B cell (primary cell): Measurements from ENCODE around the gene SHANK1. TPM values are rescaled to one million over a fixed set of nuclear protein-coding genes. Genes with fewer than 3 reads are reported as not detected.
A peak's percentile ranks its signal among the peaks of the same experiment; 100 is the strongest.

Source experiments
- ATAC-seq: fragments of 200-7000 bp; cut with Tn5 transposase; one replicate; pipeline ENCODE4 v1.10.0; 2021; ENCODE audit warnings: low read depth, mild to moderate bottlenecking, moderate number of reproducible peaks, moderate library complexity
- CTCF ChIA-PET: fragments of 350-600 bp; sonication (Branson Sonifier 250); formaldehyde crosslinking; loops from one replicate; lab custom pipeline; 2021; ENCODE audit warnings: antibody characterized with exemption, inconsistent platforms; lab: Charles Lee
- POLR2A ChIA-PET: fragments of 350-600 bp; sonication (Branson Sonifier 250); formaldehyde crosslinking; loops from one replicate; lab custom pipeline; 2021; ENCODE audit warnings: antibody characterized with exemption; lab: Charles Lee
- DNase-seq: peaks from one replicate; pipeline ENCODE4 v3.0.0; 2013
- H2AFZ ChIP-seq: 2 replicates; pipeline ENCODE4 v1.6.1; 2012; ENCODE audit warnings: mild to moderate bottlenecking, low read depth, low read length; ENCODE audit not compliant: insufficient read depth, poor library complexity, severe bottlenecking
- H3K27ac ChIP-seq, 2 donors: 1 replicate in 1 of 2; 2 replicates in 1 of 2; pipeline ENCODE4 v1.5.1; 2012 to 2013; ENCODE audit warnings: low read length in 2 of 2, mild to moderate bottlenecking in 2 of 2, moderate library complexity in 1 of 2
- H3K27me3 ChIP-seq, 4 experiments: fragments of 200-600 bp in 1 of 4; sonication (generic) in 1 of 4; replicated peaks in 1 of 4; 1 replicate in 2 of 4; 2 replicates in 2 of 4; pipeline versions ENCODE4 v1.6.1 to v1.7.0; 2013 to 2016; ENCODE audit warnings: low read length in 3 of 4, mild to moderate bottlenecking in 2 of 4, mixed read lengths in 1 of 4, moderate library complexity in 1 of 4; ENCODE audit not compliant: insufficient read depth in 4 of 4, control insufficient read depth in 3 of 4; ENCODE audit errors: control extremely low read depth in 1 of 4
- H3K36me3 ChIP-seq, 2 experiments: replicated peaks in 1 of 2; 1 replicate in 1 of 2; 2 replicates in 1 of 2; pipeline versions ENCODE4 v1.6.1 to v1.7.1; 2013; ENCODE audit warnings: low read length in 1 of 2; ENCODE audit not compliant: insufficient read depth in 2 of 2, control insufficient read depth in 1 of 2; ENCODE audit errors: control extremely low read depth in 1 of 2, extremely low read depth in 1 of 2
- H3K4me1 ChIP-seq, 2 donors: fragments of 200-600 bp in 1 of 2; sonication (generic) in 1 of 2; 1 replicate in 1 of 2; 2 replicates in 1 of 2; pipeline versions ENCODE4 v1.5.1 to v1.6.1; 2013 to 2017; ENCODE audit warnings: low read length in 2 of 2; ENCODE audit not compliant: control insufficient read depth in 2 of 2, insufficient read depth in 2 of 2
- H3K4me2 ChIP-seq: replicated peaks from 2 replicates; pipeline ENCODE3; 2012; ENCODE audit warnings: mild to moderate bottlenecking, low read depth, low read length; ENCODE audit not compliant: poor library complexity, severe bottlenecking
- H3K4me3 ChIP-seq, 5 experiments: fragments of 200-600 bp in 1 of 5; sonication (generic) in 1 of 5; 1 replicate in 3 of 5; 2 replicates in 2 of 5; pipeline versions ENCODE4 v1.5.1 to v1.7.0; 2011 to 2016; ENCODE audit warnings: low read length in 4 of 5, mild to moderate bottlenecking in 4 of 5, low read depth in 2 of 5, control low read depth in 1 of 5, moderate library complexity in 1 of 5; ENCODE audit not compliant: insufficient read depth in 1 of 5; ENCODE audit errors: control extremely low read depth in 1 of 5, extremely low read depth in 1 of 5
- H3K79me2 ChIP-seq: fragments of 200-600 bp; sonication (generic); one replicate; pipeline ENCODE4 v1.6.0; 2016; ENCODE audit warnings: low read length; ENCODE audit not compliant: control insufficient read depth, insufficient read depth
- H3K9ac ChIP-seq: fragments of 200-600 bp; sonication (generic); 2 replicates; pipeline ENCODE4 v1.6.1; 2017; ENCODE audit warnings: mild to moderate bottlenecking, low read length, moderate library complexity
- H3K9me3 ChIP-seq, 3 donors: one replicate each; pipeline versions ENCODE4 v1.6.1 to v1.7.1; 2013; ENCODE audit warnings: low read length in 2 of 3; ENCODE audit not compliant: control insufficient read depth in 2 of 3, insufficient read depth in 1 of 3; ENCODE audit errors: control extremely low read depth in 1 of 3
- H4K20me1 ChIP-seq: 2 replicates; pipeline ENCODE4 v1.6.0; 2012; ENCODE audit warnings: mild to moderate bottlenecking, low read length; ENCODE audit not compliant: insufficient read depth, control insufficient read depth, poor library complexity, severe bottlenecking
- H3K27ac Mint-ChIP-seq: one replicate; pipeline ENCODE4 v1.8.0; 2021; ENCODE audit warnings: mixed read lengths
- H3K27me3 Mint-ChIP-seq: one replicate; pipeline ENCODE4 v1.8.0; 2021; ENCODE audit warnings: mixed read lengths
- H3K4me1 Mint-ChIP-seq: one replicate; pipeline ENCODE4 v1.8.0; 2021; ENCODE audit warnings: mixed read lengths
- H3K4me3 Mint-ChIP-seq: one replicate; pipeline ENCODE4 v1.8.0; 2021; ENCODE audit warnings: mixed read lengths
- H3K9me3 Mint-ChIP-seq: one replicate; pipeline ENCODE4 v1.8.0; 2022; ENCODE audit warnings: mixed read lengths; ENCODE audit not compliant: insufficient read depth
- CTCF ChIP-seq: fragments of 200-600 bp; IDR thresholded peaks from one replicate; pipeline ENCODE4 v1.8.0; 2022; ENCODE audit warnings: antibody characterized with exemption, mild to moderate bottlenecking
- EZH2 ChIP-seq: IDR thresholded peaks from 2 replicates; pipeline ENCODE4 v1.6.1; 2012; ENCODE audit warnings: borderline replicate concordance, low read depth, mild to moderate bottlenecking, moderate library complexity, low read length; ENCODE audit not compliant: insufficient read depth, poor library complexity, severe bottlenecking
- WGBS: methylation state at CpG from one replicate; pipeline ENCODE4 v1.1.5; 2013; ENCODE audit warnings: missing lambda C conversion rate; ENCODE audit not compliant: insufficient coverage; 5-methylcytosine and 5-hydroxymethylcytosine counted together
- intact Hi-C: fragments of 100-400 bp; cut with micrococcal nuclease; formaldehyde crosslinking; loops from one replicate; pipeline ENCODE4 v1.10.0; 2022
- polyA plus RNA-seq: library from polyadenylated mRNA; depleted of rRNA; stranded (reverse); fragments of >200 nt; gene quantifications from 2 replicates; pipeline ENCODE4 v1.2.3, GENCODE V29; 2012
- total RNA-seq, 2 donors: library from RNA; stranded (reverse); fragments of 120-200 nt in 1 of 2; gene quantifications; 1 replicate in 1 of 2; 2 replicates in 1 of 2; pipeline versions ENCODE4 v1.2.3 to v1.2.4, GENCODE V29; 2013 to 2022

Gene SHANK1
- total and polyA plus RNA-seq, 2 donors (not counting 1 experiment from before 2014, with no cell fraction given): not detected

DNA sequence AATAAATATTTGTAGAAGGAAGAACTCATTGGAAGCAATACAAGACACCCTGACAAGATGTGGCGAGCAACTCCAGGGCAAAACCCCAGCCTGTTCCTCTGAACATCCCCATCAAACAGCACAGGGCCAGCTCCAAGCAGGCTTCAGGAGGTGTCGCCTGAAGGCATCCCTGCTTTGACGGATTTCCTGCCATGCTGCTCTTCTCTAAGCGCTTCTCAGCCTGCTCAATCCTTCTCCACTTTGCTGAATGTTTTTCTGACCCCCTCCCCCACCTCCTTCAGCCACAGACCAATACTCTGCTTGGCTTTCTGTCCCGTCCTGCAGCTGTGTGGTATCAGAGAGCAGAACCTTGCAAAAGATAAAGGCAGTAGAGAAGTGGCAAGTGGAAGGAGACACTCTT, 42.0 kb downstream of the SHANK1 start:
- Mint-ChIP-seq H3K27me3 (peaks cover 22% of the 10 kb centered on the region), H3K4me3 (peak overlapping the region; percentile 16), H3K9me3 (peaks cover 3% of the 10 kb centered on the region), H3K27ac (peak overlapping the region; percentile 59), H3K4me1 (peaks cover 18% of the 10 kb centered on the region)
- ChIA-PET CTCF (interaction anchor here (1.1 kb wide), 1 partner anchor 8 kb away, joined by 3 read pairs; no protein-coding TSS in a partner anchor), POLR2A (no interaction called here)
- DNase-seq: no peak
- H3K27me3 ChIP-seq: peaks cover 0 to 7% (median 0%) of the 10 kb centered on the region in 4 experiments
- H2AFZ ChIP-seq: no peak overlapping the region
- no peaks in the 10 kb centered on the region for H3K79me2 ChIP-seq
- ATAC-seq: no peak
- H3K4me3 ChIP-seq: no peak overlapping the region
- intact Hi-C loops: no loop called here
- peaks cover 12 to 13% of the 10 kb centered on the region in 2 donors for H3K4me1 ChIP-seq
- no peak overlapping the region for H3K4me2 ChIP-seq
- no peak for TF ChIP-seq CTCF
- no peak for TF ChIP-seq EZH2
- peaks cover 0 to 37% (median 2%) of the 10 kb centered on the region in 3 donors for H3K9me3 ChIP-seq
- 70% methylated on average over 3 of the region's 5 CpGs for WGBS
- no peak overlapping the region for H3K27ac ChIP-seq
- H4K20me1 ChIP-seq: no peaks in the 10 kb centered on the region
- no peak overlapping the region for H3K9ac ChIP-seq
- no peaks in the 10 kb centered on the region for H3K36me3 ChIP-seq

DNA sequence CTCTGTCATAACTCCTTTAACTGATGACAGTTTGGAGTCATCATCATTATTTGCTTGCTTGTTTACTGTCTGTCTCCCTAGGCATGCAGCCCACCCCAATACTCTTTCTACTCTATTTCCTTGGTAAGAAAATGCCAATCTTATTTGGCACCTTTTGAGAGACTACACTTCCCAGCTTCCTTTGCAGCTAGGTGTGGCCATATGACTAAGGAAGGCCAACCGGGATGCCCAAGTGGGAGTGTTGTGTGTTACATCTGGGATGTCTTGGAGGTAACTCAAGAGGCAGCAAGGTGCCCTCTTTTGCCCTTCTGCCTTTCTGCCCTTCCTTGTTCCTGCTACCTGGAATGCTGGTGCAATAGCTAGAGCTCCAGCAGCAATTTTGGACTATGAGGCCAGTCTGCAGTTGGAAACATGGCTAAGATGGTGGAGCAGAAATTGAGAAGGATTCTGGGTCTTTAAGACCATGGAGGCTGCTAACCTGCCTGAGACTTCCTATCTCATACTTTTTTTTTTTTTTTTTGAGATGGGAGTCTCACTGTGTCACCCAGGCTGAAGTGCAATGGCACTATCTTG, 42.9 kb downstream of the SHANK1 start:
- Histone ChIP-seq H4K20me1 (no peaks in the 10 kb centered on the region), H2AFZ (no peak overlapping the region), H3K4me3 (no peak overlapping the region), H3K4me1 (peaks cover 12 to 13% of the 10 kb centered on the region in 2 donors), H3K9ac (no peak overlapping the region), H3K79me2 (no peaks in the 10 kb centered on the region), H3K27me3 (peaks cover 0 to 6% (median 1%) of the 10 kb centered on the region in 4 experiments), H3K9me3 (peaks cover 0 to 37% (median 2%) of the 10 kb centered on the region in 3 donors), H3K36me3 (no peaks in the 10 kb centered on the region), H3K4me2 (no peak overlapping the region), H3K27ac (no peak overlapping the region)
- intact Hi-C loops: no loop called here
- Mint-ChIP-seq H3K4me3 (no peak overlapping the region), H3K4me1 (peaks cover 18% of the 10 kb centered on the region), H3K9me3 (peaks cover 3% of the 10 kb centered on the region), H3K27me3 (peaks cover 27% of the 10 kb centered on the region), H3K27ac (no peak overlapping the region)
- WGBS: 63% methylated on average over 1 of the region's 1 CpG
- ChIA-PET CTCF (no interaction called here), POLR2A (no interaction called here)
- ATAC-seq: no peak
- TF ChIP-seq EZH2 (no peak), CTCF (no peak)
- no peak for DNase-seq
